Common myeloid progenitor, CD34-positive (primary cell): Measurements from ENCODE around the gene CPLANE2.
A peak's percentile ranks its signal among the peaks of the same experiment; 100 is the strongest.

Experiments
- CTCF ChIA-PET: fragments of 350-600 bp; sonication (Branson Sonifier 250); formaldehyde crosslinking; loops from one replicate; lab custom pipeline; 2021; ENCODE audit warnings: antibody characterized with exemption; lab: Charles Lee
- POLR2A ChIA-PET: fragments of 350-600 bp; sonication (Branson Sonifier 250); formaldehyde crosslinking; loops from one replicate; lab custom pipeline; 2021; ENCODE audit warnings: antibody characterized with exemption; lab: Charles Lee
- DNase-seq, 3 donors: peaks; one replicate each; pipeline versions ENCODE4 v3.0.0 to v3.0.0-alpha.2; 2013
- H3K27ac ChIP-seq, 2 experiments: 1 replicate in 1 of 2; 2 replicates in 1 of 2; pipeline ENCODE4 v1.7.0; 2013; ENCODE audit warnings: inconsistent platforms in 2 of 2, low read length in 2 of 2, mild to moderate bottlenecking in 2 of 2, low read depth in 1 of 2, moderate library complexity in 1 of 2; ENCODE audit not compliant: severe bottlenecking in 2 of 2, insufficient read depth in 1 of 2, poor library complexity in 1 of 2
- H3K27me3 ChIP-seq, 5 experiments: replicated peaks in 2 of 5; 1 replicate in 3 of 5; 2 replicates in 2 of 5; pipeline versions ENCODE4 v1.6.1 to v1.7.0; 2013; ENCODE audit warnings: low read length in 4 of 5, mild to moderate bottlenecking in 2 of 5, moderate library complexity in 2 of 5, inconsistent platforms in 1 of 5; ENCODE audit not compliant: insufficient read depth in 5 of 5, control insufficient read depth in 4 of 5
- H3K36me3 ChIP-seq, 4 experiments: 1 replicate in 2 of 4; 2 replicates in 2 of 4; pipeline versions ENCODE4 v1.6.1 to v1.7.0; 2013; ENCODE audit warnings: low read length in 3 of 4, control low read depth in 1 of 4, mild to moderate bottlenecking in 1 of 4; ENCODE audit not compliant: control insufficient read depth in 4 of 4, insufficient read depth in 4 of 4
- H3K4me1 ChIP-seq, 4 experiments: 1 replicate in 3 of 4; 2 replicates in 1 of 4; pipeline versions ENCODE4 v1.6.1 to v1.7.1; 2013; ENCODE audit warnings: low read length in 3 of 4, mild to moderate bottlenecking in 3 of 4, control low read depth in 1 of 4, inconsistent platforms in 1 of 4, moderate library complexity in 1 of 4; ENCODE audit not compliant: control insufficient read depth in 4 of 4, insufficient read depth in 4 of 4; ENCODE audit errors: control extremely low read depth in 1 of 4
- H3K4me3 ChIP-seq, 7 experiments: 1 replicate in 4 of 7; 2 replicates in 3 of 7; pipeline versions ENCODE4 v1.5.1 to v1.7.0; 2013; ENCODE audit warnings: mild to moderate bottlenecking in 7 of 7, low read length in 6 of 7, moderate library complexity in 6 of 7, inconsistent platforms in 2 of 7, low read depth in 2 of 7, control low read depth in 1 of 7; ENCODE audit not compliant: insufficient read depth in 4 of 7, control insufficient read depth in 1 of 7; ENCODE audit errors: extremely low read depth in 1 of 7
- H3K9me3 ChIP-seq, 5 experiments: 1 replicate in 4 of 5; 2 replicates in 1 of 5; pipeline versions ENCODE4 v1.6.1 to v1.7.1; 2013; ENCODE audit warnings: low read length in 4 of 5, mild to moderate bottlenecking in 2 of 5, inconsistent platforms in 1 of 5, low read depth in 1 of 5, moderate library complexity in 1 of 5; ENCODE audit not compliant: control insufficient read depth in 4 of 5, insufficient read depth in 2 of 5; ENCODE audit errors: control extremely low read depth in 1 of 5
- WGBS: methylation state at CpG from one replicate; pipeline ENCODE4 v1.1.5; 2013; ENCODE audit not compliant: insufficient coverage; 5-methylcytosine and 5-hydroxymethylcytosine counted together

CPLANE2 gene

GRCh38 chr1:16232316-16232710 lies 4.7 kb downstream of the CPLANE2 start:
- 100% methylated on average over 1 of the region's 5 CpGs for WGBS
- POLR2A ChIA-PET: no interaction called here

DNA sequence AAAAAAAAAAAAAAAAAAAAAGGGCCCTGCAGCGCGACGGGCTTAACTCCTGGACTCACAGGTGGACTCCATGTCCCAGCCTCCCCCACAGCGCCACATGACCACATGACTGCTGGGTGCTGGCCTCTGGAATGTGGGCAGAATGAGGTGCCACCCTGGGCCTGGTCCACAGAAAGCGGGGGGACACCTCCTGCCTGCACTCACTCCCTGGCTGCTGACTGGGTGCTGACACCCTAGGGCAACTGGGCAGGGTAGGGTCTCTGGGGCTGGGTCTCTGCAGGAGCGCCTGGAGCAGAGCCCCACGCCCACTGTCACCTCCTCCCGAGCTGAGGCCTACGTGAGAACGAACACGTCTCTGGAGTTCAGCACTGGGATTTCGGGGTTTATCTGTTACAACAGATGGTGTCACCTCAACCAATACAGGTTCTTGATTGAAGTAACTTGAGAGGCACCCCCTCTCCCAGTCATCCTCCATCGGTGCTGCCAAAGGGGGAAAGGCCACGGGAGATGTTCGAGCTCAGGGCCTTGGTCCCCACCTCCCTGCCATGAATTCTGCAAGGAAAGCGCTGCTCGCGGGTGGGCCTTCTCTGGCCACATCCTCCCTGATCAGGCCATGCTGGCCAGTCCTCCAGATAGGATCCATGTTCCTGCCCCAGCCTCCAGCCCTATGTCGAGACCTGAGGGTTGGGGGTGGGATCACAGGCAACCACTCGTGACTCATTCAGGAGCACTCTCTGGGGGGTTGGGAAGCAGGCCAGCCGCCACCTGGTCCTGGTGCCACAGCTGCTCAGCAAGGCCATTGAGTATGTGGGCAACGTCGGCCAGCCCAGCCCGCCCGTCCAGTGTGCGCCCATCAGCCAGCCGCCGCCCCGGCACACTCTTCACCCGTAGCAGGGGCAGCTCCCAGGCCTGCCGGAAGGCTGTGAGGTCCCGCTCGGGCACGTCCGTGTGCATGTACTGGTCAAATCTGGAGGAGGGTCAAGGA lies 5.4 kb downstream of the CPLANE2 start:
- H3K36me3 ChIP-seq: peaks cover 0 to 18% (median 0%) of the 10 kb centered on the region in 4 experiments
- WGBS: 98% methylated on average over 33 of the region's 35 CpGs
- CTCF ChIA-PET: interaction anchor here (1.2 to 5.6 kb wide), 2 partner anchors 13 to 149 kb away, joined by 4 to 31 read pairs; no protein-coding TSS in a partner anchor

More at GRCh38 chr1:16232316-16232710, 4.7 kb downstream of the CPLANE2 start:
- peaks cover 0 to 7% (median 0%) of the 10 kb centered on the region in 5 experiments for H3K9me3 ChIP-seq
- no peak overlapping the region for H3K4me3 ChIP-seq
- CTCF ChIA-PET: interaction anchor here (1.1 to 5.6 kb wide), 3 partner anchors 12 to 150 kb away, joined by 3 to 31 read pairs (median 4); no protein-coding TSS in a partner anchor
- no peak for DNase-seq
- peaks cover 0 to 15% (median 0%) of the 10 kb centered on the region in 4 experiments for H3K36me3 ChIP-seq
- peaks cover 2 to 22% (median 17%) of the 10 kb centered on the region in 4 experiments for H3K4me1 ChIP-seq
- peaks cover 0 to 19% (median 12%) of the 10 kb centered on the region in 5 experiments for H3K27me3 ChIP-seq
- no peak overlapping the region for H3K27ac ChIP-seq

DNA sequence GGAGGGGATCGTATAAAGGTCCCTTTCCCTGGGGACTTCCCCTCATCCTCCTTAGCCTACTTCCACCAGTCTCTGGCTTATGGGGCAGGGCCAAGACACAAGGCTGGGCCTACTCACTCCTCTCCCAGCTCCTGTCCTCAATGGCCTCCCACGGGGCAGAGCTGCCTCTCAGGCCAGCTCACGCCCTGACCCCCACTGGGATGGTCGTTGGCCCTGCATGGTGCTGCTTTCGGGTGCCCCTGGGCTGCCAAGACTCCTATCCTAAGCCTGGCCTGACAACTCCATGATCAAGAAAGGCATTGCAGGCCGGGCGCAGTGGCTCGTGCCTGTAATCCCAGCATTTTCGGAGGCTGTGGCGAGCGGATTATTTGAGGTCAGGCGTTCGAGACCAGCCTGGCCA lies 6.2 kb downstream of the CPLANE2 start:
- Histone ChIP-seq H3K27ac (peak overlapping the region in 1 of 2 experiments; percentile 49), H3K36me3 (peaks cover 0 to 23% (median 0%) of the 10 kb centered on the region in 4 experiments), H3K4me1 (peaks cover 0 to 8% (median 7%) of the 10 kb centered on the region in 4 experiments), H3K4me3 (no peak overlapping the region), H3K9me3 (peaks cover 0 to 20% (median 10%) of the 10 kb centered on the region in 5 experiments), H3K27me3 (peaks cover 0 to 35% (median 23%) of the 10 kb centered on the region in 5 experiments)
- WGBS: 92% methylated on average over 5 of the region's 13 CpGs
- CTCF ChIA-PET: interaction anchor here (1.5 kb wide), 1 partner anchor 27 kb away, joined by 3 read pairs; no protein-coding TSS in a partner anchor
- POLR2A ChIA-PET: no interaction called here
- no peak for DNase-seq

More for the DNA sequence above, 5.4 kb downstream of the CPLANE2 start:
- DNase-seq: no peak
- Histone ChIP-seq H3K27me3 (peaks cover 0 to 26% (median 18%) of the 10 kb centered on the region in 5 experiments), H3K4me3 (no peak overlapping the region), H3K9me3 (peaks cover 0 to 13% (median 3%) of the 10 kb centered on the region in 5 experiments), H3K4me1 (peaks cover 0 to 17% (median 15%) of the 10 kb centered on the region in 4 experiments), H3K27ac (peak overlapping the region in 1 of 2 experiments; percentile 25)
- POLR2A ChIA-PET: no interaction called here

DNA sequence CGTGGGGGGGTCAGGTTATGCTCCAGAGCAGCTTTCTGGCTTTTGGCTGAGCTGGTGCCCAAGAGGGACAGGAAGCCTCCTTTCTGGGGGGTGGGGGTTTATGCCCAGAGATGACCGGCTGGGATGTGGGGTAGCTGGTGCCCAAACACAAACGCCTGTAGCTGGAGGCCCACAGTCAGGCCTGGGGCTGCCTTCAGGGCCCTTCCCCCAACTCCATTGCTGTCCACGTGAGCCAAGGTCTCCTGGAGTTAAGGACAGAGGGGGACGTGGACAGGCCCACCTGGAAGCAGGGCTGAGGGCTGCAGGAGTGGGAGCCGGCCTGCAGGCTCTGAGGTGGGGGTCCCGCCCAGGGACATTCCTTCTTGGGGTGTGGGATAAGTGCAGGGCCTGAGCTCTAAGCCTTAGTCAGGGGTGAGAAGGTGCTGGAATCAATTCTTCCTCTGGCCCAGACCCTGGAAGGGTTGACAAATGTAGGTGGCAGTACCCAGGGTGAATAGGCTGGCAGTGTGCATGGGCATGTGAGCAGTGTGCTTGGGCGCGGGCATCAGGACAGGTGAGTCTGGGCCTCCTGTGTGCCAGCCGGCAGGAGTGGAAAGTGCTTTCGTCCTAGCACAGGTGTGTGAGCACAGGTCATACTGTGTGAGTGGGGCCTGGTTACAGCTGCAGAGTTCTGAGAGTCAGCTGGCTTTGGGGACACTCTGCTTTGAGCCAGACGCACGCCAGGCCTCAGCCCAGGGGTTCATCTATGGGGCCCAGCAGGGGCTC lies 6.8 kb downstream of the CPLANE2 start:
- POLR2A ChIA-PET: no interaction called here
- CTCF ChIA-PET: interaction anchor here (1.4 to 1.5 kb wide), 2 partner anchors 14 to 26 kb away, joined by 3 read pairs; no protein-coding TSS in a partner anchor
- WGBS: 86% methylated on average over 12 of the region's 13 CpGs
- peaks cover 0 to 39% (median 28%) of the 10 kb centered on the region in 5 experiments for H3K27me3 ChIP-seq
- peaks cover 0 to 20% (median 10%) of the 10 kb centered on the region in 5 experiments for H3K9me3 ChIP-seq
- peak overlapping the region in 1 of 2 experiments; percentile 49 for H3K27ac ChIP-seq
- DNase-seq: no peak
- peaks cover 0 to 8% (median 7%) of the 10 kb centered on the region in 4 experiments for H3K4me1 ChIP-seq
- H3K36me3 ChIP-seq: peaks cover 0 to 23% (median 0%) of the 10 kb centered on the region in 4 experiments
- H3K4me3 ChIP-seq: no peak overlapping the region

GRCh38 chr1:16226490-16227179 lies 10.3 kb downstream of the CPLANE2 start:
- WGBS: 41% methylated on average over 34 of the region's 46 CpGs
- POLR2A ChIA-PET: no interaction called here
- CTCF ChIA-PET: no interaction called here

GRCh38 chr1:16226129-16226489 lies 10.9 kb downstream of the CPLANE2 start:
- Histone ChIP-seq H3K27me3 (peaks cover 0 to 39% (median 29%) of the 10 kb centered on the region in 5 experiments), H3K27ac (no peak overlapping the region), H3K4me1 (peaks cover 0 to 8% (median 7%) of the 10 kb centered on the region in 4 experiments), H3K9me3 (peaks cover 0 to 19% (median 10%) of the 10 kb centered on the region in 5 experiments), H3K36me3 (peaks cover 0 to 8% (median 0%) of the 10 kb centered on the region in 4 experiments), H3K4me3 (no peak overlapping the region)
- ChIA-PET POLR2A (no interaction called here), CTCF (no interaction called here)
- 100% methylated on average over 7 of the region's 7 CpGs for WGBS
- DNase-seq: no peak

More at GRCh38 chr1:16226490-16227179, 10.3 kb downstream of the CPLANE2 start:
- Histone ChIP-seq H3K9me3 (peaks cover 0 to 19% (median 10%) of the 10 kb centered on the region in 5 experiments), H3K4me1 (peaks cover 0 to 8% (median 7%) of the 10 kb centered on the region in 4 experiments), H3K27me3 (peaks cover 0 to 39% (median 29%) of the 10 kb centered on the region in 5 experiments), H3K4me3 (peak overlapping the region in 1 of 7 experiments; percentile 30), H3K36me3 (peaks cover 0 to 9% (median 0%) of the 10 kb centered on the region in 4 experiments), H3K27ac (no peak overlapping the region)
- DNase-seq: no peak
